Hepatocyte (in vitro differentiated cells): ENCODE data around the gene ANGPTL8.

ENCODE experiments used
- CTCF ChIP-seq: fragments of 200-600 bp; sonication (generic); IDR thresholded peaks from 2 replicates; pipeline ENCODE4 v1.5.1; 2016; ENCODE audit warnings: antibody characterized with exemption, mild to moderate bottlenecking; ENCODE audit not compliant: poor library complexity
- EZH2phosphoT487 ChIP-seq: fragments of 200-600 bp; sonication (generic); IDR thresholded peaks from one replicate; pipeline ENCODE4 v1.6.1; 2018; ENCODE audit warnings: antibody characterized with exemption, mild to moderate bottlenecking, low read depth, moderate library complexity; ENCODE audit not compliant: unreplicated experiment, severe bottlenecking

DNA sequence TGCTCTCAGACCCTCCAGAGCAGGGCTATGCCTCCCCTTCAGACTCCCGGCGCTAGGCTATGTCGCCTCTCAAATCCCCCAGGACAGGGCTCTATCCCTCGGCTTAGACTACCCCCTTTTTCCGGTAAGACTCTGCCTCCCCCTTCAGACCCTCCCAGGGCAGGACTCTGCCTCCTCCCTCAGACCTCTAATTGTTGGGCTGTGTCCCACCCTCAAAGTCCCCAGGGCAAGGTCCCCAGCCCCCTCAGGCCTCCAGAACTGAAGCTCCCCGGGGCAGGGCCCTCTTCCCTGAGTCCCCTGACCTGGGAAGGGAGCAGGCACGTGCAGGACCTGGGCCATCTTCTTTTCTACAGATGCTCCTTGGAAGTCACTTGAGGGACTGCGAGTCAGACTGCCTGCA, 45.2 kb upstream of the ANGPTL8 start:
- no peak for TF ChIP-seq CTCF
- TF ChIP-seq EZH2phosphoT487 = no peak
